Testis (tissue), 2 donors: Measurements from ENCODE around the gene SNX32.

Experiments
- CTCF ChIP-seq, 3 experiments: fragments of 450-650 bp in 2 of 3; fragments of 200-600 bp in 1 of 3; sonication (generic) in 1 of 3; IDR thresholded peaks; one replicate each; pipeline ENCODE4 v1.5.1; 2016 to 2019; ENCODE audit warnings: antibody characterized with exemption in 3 of 3, mild to moderate bottlenecking in 2 of 3, moderate library complexity in 1 of 3
- POLR2A ChIP-seq: fragments of 450-650 bp; IDR thresholded peaks from one replicate; pipeline ENCODE4 v1.6.1; 2017; ENCODE audit warnings: antibody characterized with exemption, mild to moderate bottlenecking, moderate library complexity

GRCh38 chr11:65851811-65852507, 18.2 kb downstream of the SNX32 start:
- TF ChIP-seq CTCF (IDR thresholded peaks at IDR 0.05) (no peak), POLR2A (no peak)
